Gastroesophageal sphincter (tissue), 4 donors: ENCODE data around the gene RALGPS2. TPM values are rescaled to one million over a fixed set of nuclear protein-coding genes. Genes with fewer than 3 reads are reported as not detected.

Source experiments
- ATAC-seq: fragments of 150-250 bp; one replicate; pipeline ENCODE4 v1.9.1; 2016; ENCODE audit warnings: mild to moderate bottlenecking, moderate library complexity
- H3K27ac ChIP-seq, 4 donors: fragments of 200-600 bp; sonication (generic) in 3 of 4; 1 replicate in 3 of 4; 2 replicates in 1 of 4; pipeline ENCODE4 v1.5.1; 2016 to 2019
- H3K27me3 ChIP-seq: fragments of 200-600 bp; sonication (generic); one replicate; pipeline ENCODE4 v1.5.1; 2019
- H3K36me3 ChIP-seq, 2 donors: fragments of 200-600 bp; sonication (generic); one replicate each; pipeline ENCODE4 v1.5.1; 2019; ENCODE audit warnings: control low read depth in 1 of 2
- H3K4me1 ChIP-seq, 3 donors: fragments of 200-600 bp; sonication (generic); 1 replicate in 2 of 3; 2 replicates in 1 of 3; pipeline ENCODE4 v1.5.1; 2016 to 2019; ENCODE audit warnings: control low read depth in 2 of 3
- H3K4me3 ChIP-seq, 2 donors: fragments of 200-600 bp; sonication (generic); one replicate each; pipeline ENCODE4 v1.5.1; 2019; ENCODE audit warnings: mild to moderate bottlenecking in 1 of 2, moderate library complexity in 1 of 2
- H3K9me3 ChIP-seq, 3 donors: fragments of 200-600 bp; sonication (generic); one replicate each; pipeline ENCODE4 v1.5.1; 2017 to 2019; ENCODE audit warnings: control low read depth in 2 of 3
- CTCF ChIP-seq, 4 experiments: fragments of 200-600 bp in 2 of 4; fragments of 450-650 bp in 2 of 4; sonication (generic) in 1 of 4; IDR thresholded peaks; one replicate each; pipeline ENCODE4 v1.5.1; 2017 to 2019; ENCODE audit warnings: antibody characterized with exemption in 4 of 4, mild to moderate bottlenecking in 2 of 4, moderate library complexity in 2 of 4
- EP300 ChIP-seq: sonication (generic); formaldehyde crosslinking; IDR thresholded peaks from one replicate; pipeline ENCODE4 v1.6.1; 2017; ENCODE audit warnings: antibody characterized with exemption, mild to moderate bottlenecking
- POLR2A ChIP-seq, 2 donors: fragments of 450-650 bp; IDR thresholded peaks; one replicate each; pipeline ENCODE4 v1.6.1; 2017; ENCODE audit warnings: antibody characterized with exemption in 2 of 2, mild to moderate bottlenecking in 2 of 2, moderate library complexity in 1 of 2
- POLR2AphosphoS5 ChIP-seq: sonication (generic); formaldehyde crosslinking; IDR thresholded peaks from one replicate; pipeline ENCODE4 v1.6.1; 2017; ENCODE audit warnings: antibody characterized with exemption
- WGBS, 2 donors: methylation state at CpG; one replicate each; pipeline ENCODE4 v1.1.5; 2018; ENCODE audit warnings: low coverage in 1 of 2; 5-methylcytosine and 5-hydroxymethylcytosine counted together
- total RNA-seq, 4 donors: library from RNA; depleted of rRNA; stranded (reverse); fragments of >200 nt; gene quantifications; one replicate each; pipeline ENCODE4 v1.1.0, GENCODE V29; 2016

The RALGPS2 gene
- total RNA-seq, 4 donors from 2014 or later, result 12.0 to 17.7 (median 15.1) TPM

- Histone ChIP-seq H3K4me3 (peak overlapping the region; percentile 7 to 93), H3K36me3 (no peaks in the 10 kb centered on the region), H3K27me3 (no peaks in the 10 kb centered on the region), H3K27ac (peak overlapping the region in 3 of 4 donors; percentile 21 to 88 (median 85)), H3K9me3 (no peaks in the 10 kb centered on the region), H3K4me1 (peaks cover 0 to 30% (median 0%) of the 10 kb centered on the region in 3 donors)
- TF ChIP-seq POLR2A (IDR thresholded peaks at IDR 0.05), result no peak
- TF ChIP-seq POLR2AphosphoS5, result no peak
- no peak for TF ChIP-seq EP300
- no peak for TF ChIP-seq CTCF (IDR thresholded peaks at IDR 0.05)
- no peak for ATAC-seq
- 34 to 47% methylated on average over 11 of the region's 11 CpGs for WGBS, 2 donors
Observed at GRCh38 chr1:178727014-178727895, 2.2 kb downstream of the RALGPS2 start.

GRCh38 chr1:178733972-178734371 is 8.9 kb downstream of the RALGPS2 start:
- no peak for ATAC-seq

GRCh38 chr1:178738780-178739179 is 13.7 kb downstream of the RALGPS2 start:
- WGBS, 2 donors, result 53 to 89% methylated on average over 1 of the region's 1 CpG
- ATAC-seq, result no peak
- Histone ChIP-seq H3K9me3 (no peaks in the 10 kb centered on the region), H3K4me3 (no peak overlapping the region), H3K4me1 (no peaks in the 10 kb centered on the region), H3K27me3 (no peaks in the 10 kb centered on the region), H3K27ac (no peak overlapping the region), H3K36me3 (peaks cover 0 to 3% of the 10 kb centered on the region in 2 donors)
- TF ChIP-seq POLR2AphosphoS5 (no peak), EP300 (no peak), CTCF (IDR thresholded peaks at IDR 0.05) (no peak), POLR2A (IDR thresholded peaks at IDR 0.05) (no peak)

More at GRCh38 chr1:178733972-178734371, 8.9 kb downstream of the RALGPS2 start:
- Histone ChIP-seq H3K4me1 (no peaks in the 10 kb centered on the region), H3K36me3 (peaks cover 0 to 3% of the 10 kb centered on the region in 2 donors), H3K27me3 (no peaks in the 10 kb centered on the region), H3K27ac (no peak overlapping the region), H3K4me3 (no peak overlapping the region), H3K9me3 (no peaks in the 10 kb centered on the region)
- WGBS, 2 donors, result 89 to 93% methylated on average over 5 of the region's 5 CpGs
- no peak for TF ChIP-seq POLR2A (IDR thresholded peaks at IDR 0.05)
- TF ChIP-seq CTCF (IDR thresholded peaks at IDR 0.05), result no peak
- TF ChIP-seq EP300, result no peak
- TF ChIP-seq POLR2AphosphoS5, result no peak

GRCh38 chr1:178739285-178740045 is 14.4 kb downstream of the RALGPS2 start:
- H3K9me3 ChIP-seq, result no peaks in the 10 kb centered on the region
- H3K36me3 ChIP-seq, result peaks cover 0 to 3% of the 10 kb centered on the region in 2 donors
- 72 to 84% methylated on average over 4 of the region's 4 CpGs for WGBS, 2 donors
- H3K27me3 ChIP-seq, result no peaks in the 10 kb centered on the region
- no peak overlapping the region for H3K4me3 ChIP-seq
- ATAC-seq, result no peak
- H3K27ac ChIP-seq, result no peak overlapping the region
- no peak for TF ChIP-seq POLR2A (IDR thresholded peaks at IDR 0.05)
- TF ChIP-seq CTCF (IDR thresholded peaks at IDR 0.05), result no peak
- TF ChIP-seq EP300, result no peak
- TF ChIP-seq POLR2AphosphoS5, result no peak
- no peaks in the 10 kb centered on the region for H3K4me1 ChIP-seq
